ENCODE measurements around the gene JARID2.

The JARID2 gene

DNA sequence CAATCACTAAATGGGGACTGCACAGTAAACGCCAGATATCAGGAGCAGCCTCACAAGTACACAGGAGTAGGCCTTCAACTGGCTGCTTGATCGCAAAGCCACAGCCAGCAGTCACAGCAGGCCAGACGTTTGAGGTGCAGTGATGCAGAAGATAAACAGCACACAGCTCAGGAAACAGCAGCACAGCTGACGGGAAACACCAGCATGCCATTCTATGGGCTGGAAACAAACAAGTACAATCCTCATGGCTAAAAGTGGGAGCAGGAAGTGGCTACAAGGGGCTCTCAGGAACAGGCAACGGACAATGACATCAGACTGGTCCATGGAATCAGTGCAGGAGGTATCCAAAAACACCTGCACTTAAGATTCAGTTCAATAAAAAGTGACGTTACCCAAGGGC is 305.9 kb downstream of the JARID2 start:
- Histone ChIP-seq H3K9ac (ENCODE audit: low read depth, low read length) (no peak overlapping the region), H3K4me3 (ENCODE audit: low read length) (no peak overlapping the region), H3K36me3 (ENCODE audit: insufficient read depth, low read length) (no peaks in the 10 kb centered on the region), H3K4me2 (ENCODE audit: low read length) (no peak overlapping the region), H3K4me1 (ENCODE audit: control insufficient read depth, insufficient read depth, low read length) (no peaks in the 10 kb centered on the region), H3K27me3 (ENCODE audit: control insufficient read depth, insufficient read depth, low read length) (no peaks in the 10 kb centered on the region), H3K9me3 (replicated peaks; ENCODE audit: low read length) (no peaks in the 10 kb centered on the region)

- Histone ChIP-seq H3K9me3 (replicated peaks; ENCODE audit: low read length) (no peaks in the 10 kb centered on the region), H3K4me2 (ENCODE audit: low read length) (no peak overlapping the region), H3K27me3 (ENCODE audit: control insufficient read depth, insufficient read depth, low read length) (no peaks in the 10 kb centered on the region), H3K36me3 (ENCODE audit: insufficient read depth, low read length) (no peaks in the 10 kb centered on the region), H3K9ac (ENCODE audit: low read depth, low read length) (no peak overlapping the region), H3K4me3 (ENCODE audit: low read length) (no peak overlapping the region), H3K4me1 (ENCODE audit: control insufficient read depth, insufficient read depth, low read length) (no peaks in the 10 kb centered on the region)
Measured at GRCh38 chr6:15553031-15553430, 307.2 kb downstream of the JARID2 start.

DNA sequence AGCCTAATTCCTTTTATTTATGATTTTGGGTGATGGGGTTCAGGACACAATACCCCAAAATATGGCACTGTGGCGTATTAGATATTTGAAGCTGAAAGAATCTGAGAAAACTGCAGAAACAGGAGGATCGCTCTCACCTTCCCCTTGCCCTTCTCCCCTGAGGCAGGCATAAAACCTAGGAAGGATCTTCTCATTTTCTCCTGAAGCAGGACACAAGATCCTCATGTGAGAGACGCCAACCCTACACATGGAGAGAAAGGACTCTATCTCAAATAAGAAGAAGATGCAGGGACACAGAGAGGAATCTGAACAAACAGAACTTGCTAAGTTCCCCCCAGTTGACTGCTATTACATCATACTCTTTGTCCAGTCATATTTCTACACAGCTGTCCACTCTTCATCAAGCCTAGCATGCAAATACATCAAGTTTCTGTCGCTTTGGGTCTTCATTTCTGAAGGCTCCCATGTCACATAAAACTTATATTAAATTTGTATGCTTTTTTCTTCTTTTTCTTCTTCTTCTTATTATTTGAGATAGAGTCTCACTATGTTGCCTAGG is 307.9 kb downstream of the JARID2 start:
- H3K4me2 ChIP-seq (ENCODE audit: low read length), result no peak overlapping the region
- H3K9me3 ChIP-seq (replicated peaks; ENCODE audit: low read length), result no peaks in the 10 kb centered on the region
- H3K36me3 ChIP-seq (ENCODE audit: insufficient read depth, low read length), result no peaks in the 10 kb centered on the region
- H3K27me3 ChIP-seq (ENCODE audit: control insufficient read depth, insufficient read depth, low read length), result no peaks in the 10 kb centered on the region
- no peaks in the 10 kb centered on the region for H3K4me1 ChIP-seq (ENCODE audit: control insufficient read depth, insufficient read depth, low read length)
- H3K4me3 ChIP-seq (ENCODE audit: low read length), result no peak overlapping the region
- no peak overlapping the region for H3K9ac ChIP-seq (ENCODE audit: low read depth, low read length)

DNA sequence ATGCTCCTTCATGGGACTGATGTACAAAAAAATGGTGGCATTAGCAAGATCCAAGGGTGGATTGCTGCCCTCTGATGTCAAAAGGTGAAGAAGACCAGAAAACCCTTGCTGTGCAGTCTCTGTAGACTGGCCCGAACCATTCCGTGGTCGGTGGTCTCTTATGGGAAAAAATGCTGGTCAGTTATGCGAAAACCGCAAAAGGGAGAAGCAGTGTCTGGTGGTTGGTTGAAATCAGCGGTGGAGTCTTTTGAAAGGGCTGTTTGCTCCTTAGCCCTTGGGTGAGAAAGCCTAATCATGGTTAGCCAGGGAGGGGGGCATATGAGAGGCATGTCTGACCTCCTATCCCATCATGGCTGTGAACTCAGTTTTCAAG is 308.8 kb downstream of the JARID2 start:
- Histone ChIP-seq H3K9me3 (replicated peaks; ENCODE audit: low read length) (no peaks in the 10 kb centered on the region), H3K27me3 (ENCODE audit: control insufficient read depth, insufficient read depth, low read length) (no peaks in the 10 kb centered on the region), H3K36me3 (ENCODE audit: insufficient read depth, low read length) (no peaks in the 10 kb centered on the region), H3K4me3 (ENCODE audit: low read length) (no peak overlapping the region), H3K9ac (ENCODE audit: low read depth, low read length) (no peak overlapping the region), H3K4me1 (ENCODE audit: control insufficient read depth, insufficient read depth, low read length) (no peaks in the 10 kb centered on the region), H3K4me2 (ENCODE audit: low read length) (no peak overlapping the region)

DNA sequence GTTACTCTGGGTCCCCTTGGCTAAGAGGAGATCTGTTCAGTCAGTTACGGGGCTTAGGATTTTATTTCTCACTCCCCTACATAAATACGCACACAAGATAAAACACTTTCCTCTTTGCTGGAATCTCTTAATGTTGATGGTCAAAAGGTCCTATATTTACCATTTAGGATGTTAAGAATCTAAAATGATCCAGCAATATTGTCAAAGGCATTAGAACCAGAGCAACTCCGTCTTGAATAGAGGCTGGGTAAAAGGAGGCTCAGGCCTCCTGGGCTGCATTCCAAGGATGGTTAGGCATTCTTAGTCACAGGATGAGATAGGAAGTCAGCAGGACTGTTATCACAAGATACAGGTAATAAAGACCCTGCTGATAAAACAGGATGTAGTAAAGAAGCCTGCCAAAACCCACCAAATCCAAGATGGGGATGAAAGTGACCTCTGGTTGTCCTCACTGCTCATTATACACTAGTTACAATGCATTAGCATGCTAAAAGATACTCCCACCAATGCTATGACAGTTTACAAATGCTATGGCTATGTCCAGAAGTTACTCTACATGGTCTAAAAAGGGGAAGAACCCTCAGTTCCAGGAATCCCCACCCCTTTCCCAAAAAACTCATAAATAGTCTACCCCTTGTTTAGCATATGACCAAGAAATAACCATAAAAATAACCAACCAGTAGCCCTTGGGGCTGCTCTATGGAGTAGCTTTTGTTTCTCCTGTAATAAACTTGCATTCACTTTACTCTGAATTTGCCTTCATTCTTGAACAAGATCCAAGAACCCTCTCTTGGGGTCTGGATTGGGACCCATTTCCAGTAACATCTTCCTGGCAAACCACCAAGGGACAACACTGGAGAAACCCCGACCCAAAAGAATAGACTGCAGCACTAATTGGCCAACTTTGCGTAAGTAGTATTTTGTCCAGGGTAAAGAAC is 309.5 kb downstream of the JARID2 start:
- H3K4me1 ChIP-seq (ENCODE audit: control insufficient read depth, insufficient read depth, low read length), result no peaks in the 10 kb centered on the region
- H3K36me3 ChIP-seq (ENCODE audit: insufficient read depth, low read length), result no peaks in the 10 kb centered on the region
- no peak overlapping the region for H3K9ac ChIP-seq (ENCODE audit: low read depth, low read length)
- no peak overlapping the region for H3K4me3 ChIP-seq (ENCODE audit: low read length)
- no peaks in the 10 kb centered on the region for H3K27me3 ChIP-seq (ENCODE audit: control insufficient read depth, insufficient read depth, low read length)
- no peak overlapping the region for H3K4me2 ChIP-seq (ENCODE audit: low read length)
- H3K9me3 ChIP-seq (replicated peaks; ENCODE audit: low read length), result no peaks in the 10 kb centered on the region

DNA sequence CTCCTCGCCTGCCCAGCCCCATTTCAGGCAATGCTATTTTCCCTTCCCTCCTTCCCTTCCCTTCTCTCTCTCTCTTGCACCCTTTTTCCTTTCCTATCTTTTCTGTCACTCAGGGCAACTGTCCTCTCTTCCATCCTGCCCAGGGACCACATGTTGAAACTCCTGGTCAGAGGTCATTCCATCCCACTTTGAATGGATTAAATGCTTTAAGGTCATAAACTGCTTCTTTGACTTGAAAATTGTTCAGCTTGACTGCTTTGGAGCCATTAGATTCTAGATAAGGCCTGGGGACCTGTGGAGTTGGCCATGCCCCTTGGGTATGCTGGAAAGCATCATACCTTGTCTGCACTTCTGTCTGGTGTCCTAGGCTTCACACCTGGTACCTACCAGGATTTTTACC is 310.8 kb downstream of the JARID2 start:
- Histone ChIP-seq H3K9ac (ENCODE audit: low read depth, low read length) (no peak overlapping the region), H3K36me3 (ENCODE audit: insufficient read depth, low read length) (no peaks in the 10 kb centered on the region), H3K4me2 (ENCODE audit: low read length) (no peak overlapping the region), H3K4me3 (ENCODE audit: low read length) (no peak overlapping the region), H3K27me3 (ENCODE audit: control insufficient read depth, insufficient read depth, low read length) (no peaks in the 10 kb centered on the region), H3K4me1 (ENCODE audit: control insufficient read depth, insufficient read depth, low read length) (no peaks in the 10 kb centered on the region), H3K9me3 (replicated peaks; ENCODE audit: low read length) (no peaks in the 10 kb centered on the region)

- Histone ChIP-seq H3K9ac (ENCODE audit: low read depth, low read length) (no peak overlapping the region), H3K27me3 (ENCODE audit: control insufficient read depth, insufficient read depth, low read length) (no peaks in the 10 kb centered on the region), H3K4me2 (ENCODE audit: low read length) (no peak overlapping the region), H3K4me3 (ENCODE audit: low read length) (no peak overlapping the region), H3K9me3 (replicated peaks; ENCODE audit: low read length) (no peaks in the 10 kb centered on the region), H3K4me1 (ENCODE audit: control insufficient read depth, insufficient read depth, low read length) (no peaks in the 10 kb centered on the region), H3K36me3 (ENCODE audit: insufficient read depth, low read length) (no peaks in the 10 kb centered on the region)
Measured at GRCh38 chr6:15557174-15557573, 311.3 kb downstream of the JARID2 start.

DNA sequence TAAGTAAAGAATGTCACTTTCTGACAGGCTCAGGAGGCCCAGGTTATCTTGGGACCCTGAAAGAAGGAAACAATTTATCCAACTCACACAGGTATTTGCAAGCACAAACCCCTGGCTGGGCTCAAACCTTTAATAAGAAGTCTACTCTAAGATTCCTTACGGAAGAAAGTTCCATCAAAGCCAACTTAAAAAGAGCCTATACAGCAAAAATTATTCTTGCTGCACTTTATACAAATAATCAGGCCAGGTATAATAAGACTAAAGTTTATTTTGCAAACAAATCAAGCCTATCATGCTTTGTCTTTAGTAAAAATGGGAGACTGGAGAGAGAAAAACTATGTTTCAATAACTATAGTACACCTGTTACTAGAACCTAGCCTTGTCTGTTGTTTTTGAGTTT is 314.8 kb downstream of the JARID2 start:
- H3K36me3 ChIP-seq (ENCODE audit: insufficient read depth, low read length), result no peaks in the 10 kb centered on the region
- no peak overlapping the region for H3K9ac ChIP-seq (ENCODE audit: low read depth, low read length)
- H3K4me2 ChIP-seq (ENCODE audit: low read length), result no peak overlapping the region
- H3K9me3 ChIP-seq (replicated peaks; ENCODE audit: low read length), result no peaks in the 10 kb centered on the region
- no peaks in the 10 kb centered on the region for H3K4me1 ChIP-seq (ENCODE audit: control insufficient read depth, insufficient read depth, low read length)
- H3K4me3 ChIP-seq (ENCODE audit: low read length), result no peak overlapping the region
- H3K27me3 ChIP-seq (ENCODE audit: control insufficient read depth, insufficient read depth, low read length), result no peaks in the 10 kb centered on the region

- H3K9ac ChIP-seq (ENCODE audit: low read depth, low read length), result no peak overlapping the region
- no peak overlapping the region for H3K4me3 ChIP-seq (ENCODE audit: low read length)
- no peaks in the 10 kb centered on the region for H3K36me3 ChIP-seq (ENCODE audit: insufficient read depth, low read length)
- no peaks in the 10 kb centered on the region for H3K4me1 ChIP-seq (ENCODE audit: control insufficient read depth, insufficient read depth, low read length)
- no peaks in the 10 kb centered on the region for H3K27me3 ChIP-seq (ENCODE audit: control insufficient read depth, insufficient read depth, low read length)
- no peak overlapping the region for H3K4me2 ChIP-seq (ENCODE audit: low read length)
- H3K9me3 ChIP-seq (replicated peaks; ENCODE audit: low read length), result no peaks in the 10 kb centered on the region
Measured at GRCh38 chr6:15561447-15562199, 315.8 kb downstream of the JARID2 start.

DNA sequence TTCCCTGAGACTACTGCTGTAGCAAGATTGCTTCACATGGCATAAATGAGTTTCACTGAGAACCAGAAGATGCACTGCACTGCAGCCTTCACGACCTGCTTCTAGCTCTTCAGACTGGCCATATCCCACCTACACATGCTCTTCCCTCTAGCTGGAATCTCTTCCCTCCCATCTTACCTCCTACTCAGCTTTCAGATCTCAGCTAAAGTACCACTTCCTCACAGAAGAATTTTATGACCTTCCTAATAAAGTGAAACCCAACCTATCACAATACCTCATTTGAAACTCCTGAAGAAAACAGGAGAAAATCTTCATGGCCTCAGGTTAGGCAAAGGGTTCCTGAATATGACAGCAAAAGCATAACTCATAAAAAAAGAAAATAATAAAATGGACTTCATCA is 317.1 kb downstream of the JARID2 start:
- Histone ChIP-seq H3K9me3 (replicated peaks; ENCODE audit: low read length) (no peaks in the 10 kb centered on the region), H3K27me3 (ENCODE audit: control insufficient read depth, insufficient read depth, low read length) (no peaks in the 10 kb centered on the region), H3K4me3 (ENCODE audit: low read length) (no peak overlapping the region), H3K36me3 (ENCODE audit: insufficient read depth, low read length) (no peaks in the 10 kb centered on the region), H3K9ac (ENCODE audit: low read depth, low read length) (no peak overlapping the region), H3K4me1 (ENCODE audit: control insufficient read depth, insufficient read depth, low read length) (no peaks in the 10 kb centered on the region), H3K4me2 (ENCODE audit: low read length) (no peak overlapping the region)

DNA sequence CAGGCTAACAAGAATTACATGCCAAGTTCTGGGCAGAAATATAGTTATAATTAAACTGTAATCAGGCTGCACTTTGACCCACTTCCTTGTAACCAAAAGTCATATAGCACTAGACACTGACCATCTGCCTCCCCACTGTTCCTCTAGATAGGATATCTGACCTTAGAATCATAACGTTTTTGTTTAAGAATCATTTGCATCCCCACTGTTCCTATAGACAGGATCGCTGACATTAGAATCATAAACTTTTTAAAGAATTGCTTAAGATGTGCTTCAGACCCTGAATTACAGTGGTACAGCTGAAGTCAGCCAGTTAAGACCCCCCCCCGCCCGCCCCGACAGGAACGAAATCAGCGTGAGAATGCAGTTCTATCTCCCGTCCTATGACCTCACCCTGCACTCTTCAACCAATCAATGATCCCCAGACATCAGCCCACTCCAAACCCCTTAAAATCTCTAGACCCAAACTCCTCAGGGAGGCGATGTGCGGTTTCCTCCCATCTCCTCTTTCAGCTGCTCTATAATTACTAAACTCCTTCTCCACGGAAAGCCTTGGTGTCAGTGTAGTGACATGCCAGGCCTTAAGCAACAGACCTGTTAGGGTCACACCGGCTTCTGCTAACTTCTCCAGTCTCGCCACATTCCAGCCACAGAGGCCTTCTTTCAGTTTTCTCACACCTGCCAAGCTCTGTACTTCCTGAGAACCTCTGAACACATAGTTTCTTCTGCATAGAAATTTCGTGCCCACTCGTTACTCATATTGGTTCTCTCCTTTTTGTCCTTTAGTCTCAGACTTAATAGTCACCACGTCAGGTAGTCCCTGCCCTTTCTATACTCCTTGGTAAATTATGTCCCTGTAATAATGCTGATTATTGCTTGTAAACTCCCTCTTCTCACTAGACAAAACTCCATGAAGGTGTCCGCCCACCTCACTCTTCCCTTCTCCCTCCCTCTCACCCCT is 323.4 kb downstream of the JARID2 start:
- no peaks in the 10 kb centered on the region for H3K36me3 ChIP-seq (ENCODE audit: insufficient read depth, low read length)
- no peak overlapping the region for H3K4me3 ChIP-seq (ENCODE audit: low read length)
- H3K4me1 ChIP-seq (ENCODE audit: control insufficient read depth, insufficient read depth, low read length), result no peaks in the 10 kb centered on the region
- H3K27me3 ChIP-seq (ENCODE audit: control insufficient read depth, insufficient read depth, low read length), result no peaks in the 10 kb centered on the region
- H3K4me2 ChIP-seq (ENCODE audit: low read length), result no peak overlapping the region
- no peaks in the 10 kb centered on the region for H3K9me3 ChIP-seq (replicated peaks; ENCODE audit: low read length)
- no peak overlapping the region for H3K9ac ChIP-seq (ENCODE audit: low read depth, low read length)

All from skeletal muscle satellite cell (primary cell).